ENCODE data around the gene TMEM143. TPM values are rescaled to one million over a fixed set of nuclear protein-coding genes. Genes with fewer than 3 reads are reported as not detected.
"Not testable (repeated sequence)": the region's sequence is repeated elsewhere in the genome, so short reads cannot be mapped to it uniquely, and the experiment has no call there.

The TMEM143 gene
- polyA plus RNA-seq, 1 donor from 2014 or later = 16.2 TPM

DNA sequence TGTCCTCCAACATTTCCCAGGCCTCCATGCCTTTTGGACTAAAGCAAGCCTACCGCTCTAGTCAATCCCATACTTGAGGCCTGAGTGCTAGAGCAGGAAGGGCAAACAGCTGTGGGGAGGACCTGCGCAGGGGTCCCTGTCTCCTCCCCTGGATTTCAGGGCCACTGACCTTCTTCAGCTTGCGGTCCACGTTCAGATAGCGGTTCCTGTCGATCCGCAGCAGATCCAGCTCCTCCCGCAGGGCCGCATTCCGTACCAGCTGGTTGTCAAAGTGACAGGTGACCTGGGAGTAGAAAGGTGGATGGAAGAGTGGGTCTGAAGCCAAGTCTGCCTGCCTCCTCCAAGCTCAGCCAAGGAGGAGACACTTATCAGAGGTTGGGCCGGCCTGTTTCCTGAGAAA, 52.4 kb downstream of the TMEM143 start:
- Mint-ChIP-seq H3K4me1 (peaks cover 0 to 4% (median 0%) of the 10 kb centered on the region in 3 donors), H3K27ac (no peak overlapping the region), H3K9me3 (no peaks in the 10 kb centered on the region), H3K4me3 (no peak overlapping the region), H3K36me3 (no peaks in the 10 kb centered on the region), H3K27me3 (peaks cover 3% of the 10 kb centered on the region)

- Mint-ChIP-seq H3K9me3 (no peaks in the 10 kb centered on the region), H3K4me1 (peaks cover 0 to 4% (median 0%) of the 10 kb centered on the region in 3 donors), H3K4me3 (no peak overlapping the region), H3K36me3 (no peaks in the 10 kb centered on the region), H3K27me3 (peaks cover 3% of the 10 kb centered on the region), H3K27ac (no peak overlapping the region)
Measured at GRCh38 chr19:48310227-48310626, 53.5 kb downstream of the TMEM143 start.

DNA sequence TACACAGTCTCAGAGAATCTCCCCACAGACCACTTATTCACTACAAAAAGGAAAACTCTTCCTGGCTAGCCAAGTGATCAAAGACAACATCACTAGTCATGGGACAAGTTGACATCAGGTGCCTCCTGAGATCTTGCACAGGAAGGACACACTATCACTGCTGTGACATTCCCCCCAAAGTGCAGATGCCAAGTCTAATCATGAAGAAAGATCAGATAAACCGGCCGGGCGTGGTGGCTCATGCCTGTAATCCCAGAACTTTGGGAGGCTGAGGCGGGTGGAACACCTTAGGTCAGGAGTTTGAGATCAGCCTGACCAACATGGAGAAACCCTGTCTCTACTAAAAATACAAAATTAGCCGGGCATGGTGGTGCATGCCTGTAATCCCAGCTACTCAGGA, 54.0 kb downstream of the TMEM143 start:
- not testable (repeated sequence) for H3K4me1 Mint-ChIP-seq, H3K27ac Mint-ChIP-seq, H3K36me3 Mint-ChIP-seq, H3K27me3 Mint-ChIP-seq, H3K9me3 Mint-ChIP-seq, H3K4me3 Mint-ChIP-seq

DNA sequence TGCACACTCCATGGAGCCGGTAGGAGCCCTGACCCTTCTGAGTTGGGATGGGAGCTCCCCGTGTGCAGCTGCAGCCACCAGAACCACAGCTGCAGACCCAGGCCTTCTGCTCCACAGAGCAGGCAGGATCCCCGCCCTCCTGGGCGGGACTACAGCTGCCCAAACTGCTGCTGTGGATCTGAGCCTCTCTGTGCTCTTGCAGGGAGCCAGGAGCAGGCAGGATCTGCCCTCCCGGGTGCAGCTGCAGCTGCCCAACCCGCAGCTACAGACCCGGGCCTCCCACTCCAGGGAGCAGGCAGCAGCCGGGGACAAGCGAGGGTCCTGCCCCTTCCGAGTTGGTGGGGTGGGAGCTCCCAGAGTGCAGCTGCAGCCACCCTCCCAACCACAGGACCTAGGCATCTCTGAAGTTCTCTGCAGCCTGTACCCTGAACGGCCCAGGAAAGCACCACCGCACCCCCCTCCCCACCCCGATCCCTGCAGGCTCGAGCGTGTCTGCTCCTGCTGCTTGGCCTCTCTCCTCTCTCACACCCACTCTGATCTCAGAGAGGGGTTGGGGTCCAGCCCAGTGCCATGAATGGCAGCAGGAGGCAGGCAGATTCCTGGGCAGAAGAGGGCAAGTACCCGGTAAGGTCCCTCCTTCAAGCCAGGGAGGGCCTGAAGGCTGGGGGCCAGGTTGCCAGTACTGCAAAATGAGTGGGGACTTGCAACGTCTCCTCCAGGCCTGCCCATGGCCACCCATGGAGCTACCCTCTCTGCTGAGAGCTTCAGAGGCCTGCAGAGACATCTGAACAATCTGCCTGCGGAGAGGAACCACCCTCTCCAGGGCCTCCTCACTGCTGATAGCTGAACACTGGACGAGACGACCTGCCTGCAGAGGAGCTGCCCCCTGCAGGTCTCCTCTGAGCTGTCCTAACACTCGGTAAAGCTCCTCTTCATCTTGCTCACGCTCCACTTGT, 54.8 kb downstream of the TMEM143 start:
- Mint-ChIP-seq H3K27me3 (peaks cover 4% of the 10 kb centered on the region), H3K9me3 (no peaks in the 10 kb centered on the region), H3K4me3 (no peak overlapping the region), H3K36me3 (no peaks in the 10 kb centered on the region), H3K4me1 (no peaks in the 10 kb centered on the region), H3K27ac (no peak overlapping the region)

GRCh38 chr19:48303866-48304265, 59.9 kb downstream of the TMEM143 start:
- no peak overlapping the region for H3K4me3 Mint-ChIP-seq
- no peaks in the 10 kb centered on the region for H3K9me3 Mint-ChIP-seq
- H3K36me3 Mint-ChIP-seq = no peaks in the 10 kb centered on the region
- peaks cover 1% of the 10 kb centered on the region for H3K27me3 Mint-ChIP-seq
- H3K27ac Mint-ChIP-seq = no peak overlapping the region
- H3K4me1 Mint-ChIP-seq = no peaks in the 10 kb centered on the region

GRCh38 chr19:48303367-48303766, 60.4 kb downstream of the TMEM143 start:
- H3K9me3 Mint-ChIP-seq = no peaks in the 10 kb centered on the region
- no peaks in the 10 kb centered on the region for H3K4me1 Mint-ChIP-seq
- H3K4me3 Mint-ChIP-seq = no peak overlapping the region
- no peak overlapping the region for H3K27ac Mint-ChIP-seq
- H3K36me3 Mint-ChIP-seq = no peaks in the 10 kb centered on the region
- H3K27me3 Mint-ChIP-seq = peaks cover 1% of the 10 kb centered on the region

DNA sequence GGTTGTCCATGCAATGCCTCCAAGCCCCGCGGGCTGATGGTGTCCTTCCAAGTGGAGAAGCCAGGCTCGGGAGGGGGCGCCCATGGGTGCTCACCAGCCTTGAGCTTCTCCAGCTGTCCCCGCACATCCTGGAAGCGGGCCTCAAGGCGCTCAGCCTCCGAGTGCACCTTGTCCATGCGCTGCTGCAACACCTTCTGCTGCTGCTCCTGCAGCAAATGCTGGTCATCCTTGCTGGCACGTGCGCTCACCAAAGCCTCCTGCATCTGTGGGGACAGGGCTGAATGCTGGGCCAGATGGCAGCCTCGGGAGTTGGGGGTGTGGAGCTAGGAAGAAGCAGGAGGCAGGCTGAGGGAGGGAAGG, 61.2 kb downstream of the TMEM143 start:
- Mint-ChIP-seq H3K9me3 (no peaks in the 10 kb centered on the region), H3K27me3 (peaks cover 1% of the 10 kb centered on the region), H3K4me3 (no peak overlapping the region), H3K36me3 (no peaks in the 10 kb centered on the region), H3K27ac (no peak overlapping the region), H3K4me1 (no peaks in the 10 kb centered on the region)

- no peak overlapping the region for H3K4me3 Mint-ChIP-seq
- H3K27ac Mint-ChIP-seq = no peak overlapping the region
- H3K36me3 Mint-ChIP-seq = no peaks in the 10 kb centered on the region
- peaks cover 1% of the 10 kb centered on the region for H3K27me3 Mint-ChIP-seq
- no peaks in the 10 kb centered on the region for H3K4me1 Mint-ChIP-seq
- H3K9me3 Mint-ChIP-seq = no peaks in the 10 kb centered on the region
Measured at GRCh38 chr19:48301886-48302599, 61.7 kb downstream of the TMEM143 start.

GRCh38 chr19:48297975-48298374, 65.8 kb downstream of the TMEM143 start:
- Mint-ChIP-seq H3K9me3 (no peaks in the 10 kb centered on the region), H3K27me3 (no peaks in the 10 kb centered on the region), H3K36me3 (no peaks in the 10 kb centered on the region), H3K27ac (no peak overlapping the region), H3K4me3 (no peak overlapping the region), H3K4me1 (no peaks in the 10 kb centered on the region)

DNA sequence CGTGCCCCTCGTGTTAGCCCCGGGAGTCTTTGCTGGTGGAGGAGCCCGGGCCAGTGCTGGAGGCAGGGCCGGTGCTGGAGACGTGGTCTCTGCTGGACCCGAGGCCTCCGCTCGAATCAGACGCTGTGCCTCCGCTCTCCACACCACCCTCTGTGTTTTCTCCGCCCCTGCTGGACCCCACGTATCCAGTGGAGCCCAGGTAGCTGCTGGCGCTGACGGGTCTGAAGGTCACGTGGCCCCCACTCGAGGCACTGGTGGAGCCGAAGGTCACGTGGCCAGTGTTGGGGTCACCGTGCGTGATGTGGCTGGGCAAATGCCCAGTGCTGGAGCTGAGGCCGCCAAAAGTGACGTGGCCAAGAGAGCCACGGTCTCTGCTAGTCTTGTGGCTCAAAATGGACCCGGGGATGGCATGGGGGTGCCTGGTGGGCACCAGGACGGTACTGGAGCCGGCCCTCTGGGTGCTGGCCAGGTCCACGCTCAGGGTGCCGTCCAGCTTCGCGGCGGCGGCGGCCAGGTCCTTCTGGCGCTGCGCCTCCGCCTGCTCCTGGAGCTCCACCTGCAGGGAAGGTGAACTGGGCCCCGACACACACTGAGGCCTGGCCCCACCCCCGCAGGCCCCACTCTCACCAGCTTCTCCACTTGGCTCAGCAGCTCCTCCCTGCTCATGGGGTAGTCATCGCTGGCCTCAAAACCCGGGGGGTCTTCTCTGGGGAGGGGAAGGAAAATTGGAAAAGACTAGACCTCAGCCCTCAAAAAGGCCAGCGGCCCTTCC, 66.6 kb downstream of the TMEM143 start:
- H3K27me3 Mint-ChIP-seq = no peaks in the 10 kb centered on the region
- no peak overlapping the region for H3K4me3 Mint-ChIP-seq
- peak overlapping the region in 1 of 3 donors; percentile 90 for H3K27ac Mint-ChIP-seq
- no peaks in the 10 kb centered on the region for H3K36me3 Mint-ChIP-seq
- H3K4me1 Mint-ChIP-seq = no peaks in the 10 kb centered on the region
- H3K9me3 Mint-ChIP-seq = no peaks in the 10 kb centered on the region

GRCh38 chr19:48295458-48295857, 68.3 kb downstream of the TMEM143 start:
- H3K36me3 Mint-ChIP-seq = no peaks in the 10 kb centered on the region
- no peak overlapping the region for H3K4me3 Mint-ChIP-seq
- H3K4me1 Mint-ChIP-seq = peaks cover 0 to 7% (median 7%) of the 10 kb centered on the region in 3 donors
- no peak overlapping the region for H3K27ac Mint-ChIP-seq
- H3K27me3 Mint-ChIP-seq = no peaks in the 10 kb centered on the region
- no peaks in the 10 kb centered on the region for H3K9me3 Mint-ChIP-seq

DNA sequence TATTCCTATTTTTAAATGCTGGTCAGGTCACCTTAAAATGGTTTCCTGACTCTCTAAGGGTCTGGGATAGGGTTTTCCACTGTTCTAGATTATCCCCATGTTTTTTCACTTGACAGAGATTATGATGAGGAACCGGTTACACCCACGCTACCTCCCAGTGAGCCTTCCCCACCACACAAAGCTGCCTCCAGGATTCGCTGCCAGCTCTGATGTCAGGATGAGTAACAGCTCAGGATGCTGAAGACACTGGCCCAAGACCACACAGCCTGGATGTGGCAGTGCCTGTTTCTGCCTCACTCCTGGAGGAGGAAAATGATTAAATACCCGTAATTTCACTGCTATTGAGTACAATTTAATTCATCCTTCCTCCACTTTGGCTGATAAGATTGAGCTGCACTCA, 70.9 kb downstream of the TMEM143 start:
- Mint-ChIP-seq H3K27me3 (no peaks in the 10 kb centered on the region), H3K4me3 (peak overlapping the region in 1 of 4 donors; percentile 47), H3K4me1 (peaks cover 0 to 7% (median 7%) of the 10 kb centered on the region in 3 donors), H3K27ac (no peak overlapping the region), H3K9me3 (no peaks in the 10 kb centered on the region), H3K36me3 (no peaks in the 10 kb centered on the region)

GRCh38 chr19:48291489-48291815, 72.3 kb downstream of the TMEM143 start:
- not testable (repeated sequence) for H3K36me3 Mint-ChIP-seq, H3K27me3 Mint-ChIP-seq, H3K27ac Mint-ChIP-seq, H3K9me3 Mint-ChIP-seq, H3K4me1 Mint-ChIP-seq
- H3K4me3 Mint-ChIP-seq = peak overlapping the region; percentile 74 to 93 (median 84)

GRCh38 chr19:48290771-48291488, 72.8 kb downstream of the TMEM143 start:
- H3K27me3 Mint-ChIP-seq = no peaks in the 10 kb centered on the region
- peak overlapping the region in 1 of 3 donors; percentile 39 for H3K27ac Mint-ChIP-seq
- H3K4me1 Mint-ChIP-seq = peaks cover 0 to 7% (median 7%) of the 10 kb centered on the region in 3 donors
- H3K9me3 Mint-ChIP-seq = peaks cover 1 to 11% (median 2%) of the 10 kb centered on the region in 3 donors
- no peaks in the 10 kb centered on the region for H3K36me3 Mint-ChIP-seq
- peak overlapping the region; percentile 74 to 93 (median 84) for H3K4me3 Mint-ChIP-seq

DNA sequence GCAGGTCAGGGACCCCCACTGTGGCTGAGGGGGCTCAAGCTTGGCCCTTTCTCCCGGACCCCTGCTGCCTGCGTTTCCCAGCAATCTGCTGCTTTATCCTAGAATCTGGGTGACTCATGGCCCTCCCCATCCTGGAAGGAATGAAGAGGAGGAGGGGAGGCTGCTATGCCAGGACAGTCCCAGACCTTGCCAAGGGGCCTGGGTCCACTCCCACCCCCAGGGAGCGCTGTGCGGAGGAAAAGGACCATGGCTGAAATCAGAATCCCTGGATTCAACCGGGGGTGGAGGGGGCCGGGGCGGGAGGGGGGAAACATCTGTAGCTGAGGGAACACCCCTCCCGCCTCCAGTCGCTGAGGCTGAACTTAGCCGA, 73.4 kb downstream of the TMEM143 start:
- Mint-ChIP-seq H3K4me3 (no peak overlapping the region), H3K36me3 (no peaks in the 10 kb centered on the region), H3K27ac (peak overlapping the region in 1 of 3 donors; percentile 39), H3K9me3 (peaks cover 2 to 12% (median 4%) of the 10 kb centered on the region in 3 donors), H3K27me3 (no peaks in the 10 kb centered on the region), H3K4me1 (peaks cover 0 to 7% (median 7%) of the 10 kb centered on the region in 3 donors)

Measured in IgD-negative memory B cell (primary cell).